SJSA1 (cell line): ENCODE data around the gene ZNF195. TPM values are rescaled to one million over a fixed set of nuclear protein-coding genes. Genes with fewer than 3 reads are reported as not detected.
"Not testable (repeated sequence)": the region's sequence is repeated elsewhere in the genome, so short reads cannot be mapped to it uniquely, and the experiment has no call there.

ENCODE experiments used
- DNase-seq, 2 experiments: peaks; one replicate each; pipeline ENCODE4 v3.0.0-alpha.2; 2015 to 2020; ENCODE audit warnings: low spot score in 2 of 2, low read depth in 1 of 2
- H3K27ac ChIP-seq: fragments of 250-450 bp; sonication (Bioruptor Pico); 2 replicates; pipeline ENCODE4 v1.5.1; 2020; ENCODE audit warnings: mild to moderate bottlenecking, moderate library complexity
- H3K27me3 ChIP-seq: fragments of 250-450 bp; sonication (Bioruptor Pico); replicated peaks from 2 replicates; pipeline ENCODE4 v1.5.1; 2020; ENCODE audit warnings: mild to moderate bottlenecking, moderate library complexity
- H3K36me3 ChIP-seq: fragments of 250-450 bp; sonication (Bioruptor Pico); 2 replicates; pipeline ENCODE4 v1.5.1; 2020; ENCODE audit warnings: mild to moderate bottlenecking
- H3K4me1 ChIP-seq: fragments of 250-450 bp; sonication (Bioruptor Pico); replicated peaks from 2 replicates; pipeline ENCODE4 v1.6.1; 2021; ENCODE audit warnings: mild to moderate bottlenecking
- H3K4me3 ChIP-seq: fragments of 250-450 bp; sonication (Bioruptor Pico); 2 replicates; pipeline ENCODE4 v1.5.1; 2020; ENCODE audit warnings: mild to moderate bottlenecking
- H3K9me3 ChIP-seq: fragments of 250-450 bp; sonication (Bioruptor Pico); replicated peaks from 2 replicates; pipeline ENCODE4 v1.5.1; 2020; ENCODE audit warnings: mild to moderate bottlenecking
- total RNA-seq: library from RNA; depleted of rRNA; stranded (reverse); fragments of >200 nt; shearing (Covaris generic); gene quantifications from 2 replicates; pipeline ENCODE4 v1.2.3, GENCODE V29; 2014

The ZNF195 gene
- total RNA-seq, 1 experiment from 2014 or later = 34.1 TPM

DNA sequence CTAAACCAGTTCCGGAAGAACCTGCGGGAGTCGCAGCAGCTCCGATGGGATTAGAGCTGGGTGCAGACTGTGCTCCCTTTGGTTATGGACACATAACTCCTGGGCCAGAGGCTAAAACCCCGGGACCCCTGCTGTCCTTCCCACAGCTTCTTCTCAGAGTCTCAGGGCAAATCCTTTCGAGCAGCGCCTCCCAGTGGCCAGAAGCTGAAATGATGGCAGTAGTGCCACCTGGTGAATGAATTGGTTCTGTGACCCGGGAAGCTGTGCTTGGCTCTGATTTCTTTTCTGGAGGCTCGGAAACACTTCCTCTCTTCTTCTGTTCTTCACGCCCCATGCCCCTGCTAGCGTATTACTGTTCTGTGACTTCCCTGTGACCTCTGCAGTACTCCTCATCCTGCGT is 29.8 kb upstream of the ZNF195 start:
- DNase-seq = peak; percentile 54 to 73
- H3K36me3 ChIP-seq, H3K27ac ChIP-seq, H3K27me3 ChIP-seq, H3K9me3 ChIP-seq, H3K4me3 ChIP-seq, H3K4me1 ChIP-seq: not testable (repeated sequence)

DNA sequence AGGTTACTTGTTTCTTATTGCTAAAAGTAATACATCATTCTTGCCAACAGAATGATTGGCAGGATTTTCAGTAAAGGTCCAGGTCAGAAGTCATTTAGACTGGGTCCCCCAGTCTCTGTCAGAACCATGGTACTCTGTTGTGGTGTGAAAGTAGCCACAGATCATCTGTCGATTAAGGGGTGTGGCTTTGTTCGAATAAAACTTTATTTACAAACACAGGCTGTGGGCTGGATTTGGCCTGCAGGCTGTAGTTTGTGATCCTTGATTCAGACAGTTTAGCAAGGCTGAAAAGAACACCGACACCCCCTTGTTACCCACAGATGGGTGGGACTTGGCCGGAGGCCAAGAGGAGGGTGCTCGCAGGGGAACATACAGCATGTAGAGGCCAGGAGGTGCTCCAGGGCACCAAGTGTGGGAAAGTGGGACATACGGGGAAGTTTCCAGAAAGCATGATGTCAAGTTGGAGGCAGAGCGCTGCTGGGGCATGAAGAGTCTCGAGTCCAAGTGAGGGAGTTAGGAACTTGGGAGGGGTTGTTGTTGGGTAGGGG is 29.2 kb upstream of the ZNF195 start:
- H3K27ac ChIP-seq, H3K36me3 ChIP-seq, DNase-seq, H3K9me3 ChIP-seq, H3K27me3 ChIP-seq, H3K4me1 ChIP-seq, H3K4me3 ChIP-seq: not testable (repeated sequence)

DNA sequence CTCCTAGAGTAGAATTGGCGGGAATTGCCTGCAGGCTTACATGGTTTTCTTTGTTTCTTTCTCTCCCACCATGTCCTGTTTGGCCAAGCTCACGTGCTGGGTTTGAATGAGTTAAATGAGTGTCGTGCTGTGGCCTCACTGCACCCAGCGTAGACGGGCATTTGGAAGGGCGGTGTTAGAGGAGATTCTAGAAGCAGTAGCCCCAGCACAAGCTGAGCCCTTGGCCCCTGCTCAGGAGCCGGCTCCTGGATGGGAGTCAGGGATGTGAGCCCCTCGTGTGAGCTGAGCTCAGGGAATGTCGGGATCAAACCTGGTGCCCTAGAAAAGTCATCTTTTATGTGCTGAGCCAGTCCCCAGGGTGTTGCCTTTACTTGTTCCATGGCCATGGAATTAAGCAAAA is 28.0 kb upstream of the ZNF195 start:
- not testable (repeated sequence) for H3K4me3 ChIP-seq, H3K9me3 ChIP-seq, H3K27me3 ChIP-seq, H3K4me1 ChIP-seq, H3K27ac ChIP-seq, DNase-seq, H3K36me3 ChIP-seq

- H3K4me1 ChIP-seq, H3K27me3 ChIP-seq, H3K27ac ChIP-seq, H3K4me3 ChIP-seq, H3K9me3 ChIP-seq, H3K36me3 ChIP-seq, DNase-seq: not testable (repeated sequence)
Observed at GRCh38 chr11:3406223-3406875, 27.4 kb upstream of the ZNF195 start.

- H3K4me3 ChIP-seq, H3K36me3 ChIP-seq, DNase-seq, H3K9me3 ChIP-seq, H3K27me3 ChIP-seq, H3K4me1 ChIP-seq, H3K27ac ChIP-seq: not testable (repeated sequence)
Observed at GRCh38 chr11:3404076-3404925, 25.4 kb upstream of the ZNF195 start.

GRCh38 chr11:3402861-3403250 is 23.9 kb upstream of the ZNF195 start:
- DNase-seq, H3K36me3 ChIP-seq, H3K4me3 ChIP-seq, H3K9me3 ChIP-seq, H3K27ac ChIP-seq, H3K4me1 ChIP-seq, H3K27me3 ChIP-seq: not testable (repeated sequence)

GRCh38 chr11:3402181-3402860 is 23.4 kb upstream of the ZNF195 start:
- not testable (repeated sequence) for H3K4me1 ChIP-seq, H3K27me3 ChIP-seq, H3K27ac ChIP-seq, H3K36me3 ChIP-seq, H3K4me3 ChIP-seq, H3K9me3 ChIP-seq, DNase-seq

GRCh38 chr11:3401052-3401451 is 22.1 kb upstream of the ZNF195 start:
- H3K36me3 ChIP-seq, H3K4me1 ChIP-seq, DNase-seq, H3K27me3 ChIP-seq, H3K9me3 ChIP-seq, H3K4me3 ChIP-seq, H3K27ac ChIP-seq: not testable (repeated sequence)

GRCh38 chr11:3398509-3398908 is 19.6 kb upstream of the ZNF195 start:
- not testable (repeated sequence) for H3K4me1 ChIP-seq, H3K4me3 ChIP-seq, DNase-seq, H3K27me3 ChIP-seq, H3K27ac ChIP-seq, H3K36me3 ChIP-seq, H3K9me3 ChIP-seq

- not testable (repeated sequence) for H3K9me3 ChIP-seq, H3K27me3 ChIP-seq, H3K4me1 ChIP-seq, H3K27ac ChIP-seq, H3K36me3 ChIP-seq, DNase-seq, H3K4me3 ChIP-seq
Observed at GRCh38 chr11:3398106-3398505, 19.2 kb upstream of the ZNF195 start.

GRCh38 chr11:3397210-3397609 is 18.3 kb upstream of the ZNF195 start:
- not testable (repeated sequence) for DNase-seq, H3K36me3 ChIP-seq, H3K4me3 ChIP-seq, H3K27ac ChIP-seq, H3K9me3 ChIP-seq, H3K4me1 ChIP-seq, H3K27me3 ChIP-seq

DNA sequence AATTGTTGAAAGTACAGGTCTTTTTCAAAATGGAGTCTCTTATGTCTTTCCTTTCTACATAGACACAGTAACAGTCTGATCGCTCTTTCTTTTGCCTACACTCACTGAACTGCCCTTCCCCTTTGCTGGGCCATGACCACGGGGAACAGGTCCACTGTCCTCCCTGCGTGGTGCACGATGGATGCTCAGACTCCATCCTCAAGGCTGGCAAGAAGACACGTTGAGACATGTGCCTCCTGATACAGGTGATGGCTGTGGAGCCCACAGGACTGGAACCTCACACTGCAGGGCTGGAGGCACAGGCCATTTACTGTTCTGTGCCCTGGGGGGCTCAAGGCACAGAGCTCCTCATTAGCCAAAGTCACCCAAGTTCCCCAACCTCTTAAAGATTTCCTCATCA is 16.5 kb upstream of the ZNF195 start:
- H3K36me3 ChIP-seq, H3K27me3 ChIP-seq, H3K9me3 ChIP-seq, H3K27ac ChIP-seq, DNase-seq, H3K4me3 ChIP-seq, H3K4me1 ChIP-seq: not testable (repeated sequence)

DNA sequence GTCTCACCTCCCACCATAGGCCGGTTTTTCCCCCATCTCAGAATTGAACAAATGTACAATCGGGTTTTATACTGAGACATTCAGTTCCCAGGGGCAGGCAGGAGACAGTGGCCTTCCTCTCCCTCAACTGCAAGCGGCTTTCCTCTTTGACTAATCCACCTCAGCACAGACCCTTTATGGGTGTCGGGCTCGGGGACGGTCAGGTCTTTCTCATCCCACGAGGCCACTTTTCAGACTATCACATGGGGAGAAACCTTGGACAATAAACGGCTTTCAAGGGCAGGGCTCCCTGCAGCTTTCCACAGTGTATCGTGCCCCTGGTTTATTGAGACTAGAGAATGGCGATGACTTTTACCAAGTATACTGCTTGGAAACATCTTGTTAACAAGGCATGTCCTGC is 16.0 kb upstream of the ZNF195 start:
- H3K9me3 ChIP-seq, H3K4me1 ChIP-seq, H3K4me3 ChIP-seq, H3K27me3 ChIP-seq, H3K27ac ChIP-seq, DNase-seq, H3K36me3 ChIP-seq: not testable (repeated sequence)

DNA sequence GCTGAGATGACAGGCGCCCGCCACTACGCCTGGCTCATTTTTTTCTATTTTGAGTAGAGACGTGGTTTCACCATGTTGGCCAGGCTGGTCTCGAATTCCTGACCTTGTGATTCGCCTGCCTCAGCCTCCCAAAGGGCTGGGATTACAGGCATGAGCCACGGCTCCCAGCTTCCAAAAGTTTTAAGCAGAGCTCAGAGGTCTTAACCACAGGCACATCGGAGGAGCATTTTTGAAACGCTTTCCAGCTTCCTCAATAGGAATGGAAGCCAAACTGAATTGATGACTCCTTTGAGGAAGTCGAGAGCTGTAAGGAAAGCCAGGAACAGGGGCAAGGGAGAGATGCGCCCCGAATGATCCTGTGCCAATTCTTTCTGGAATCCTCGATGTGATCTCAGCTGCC is 14.5 kb upstream of the ZNF195 start:
- not testable (repeated sequence) for H3K4me3 ChIP-seq, H3K4me1 ChIP-seq, DNase-seq, H3K9me3 ChIP-seq, H3K27me3 ChIP-seq, H3K36me3 ChIP-seq, H3K27ac ChIP-seq
